Fibroblast of pulmonary artery (primary cell): ENCODE data around the gene GTF2F1.

Experiments used
- DNase-seq: peaks from one replicate; pipeline ENCODE4 v3.0.0-alpha.2; 2010; ENCODE audit warnings: low read depth
- H3K4me3 ChIP-seq: replicated peaks from 2 replicates; pipeline ENCODE4 v1.5.1; 2011; ENCODE audit warnings: low read depth, mild to moderate bottlenecking, control low read depth, low read length, moderate library complexity
- CTCF ChIP-seq: IDR thresholded peaks from 2 replicates; pipeline ENCODE4 v1.5.1; 2011; ENCODE audit warnings: mild to moderate bottlenecking, control low read depth, low read length, inconsistent platforms; ENCODE audit errors: missing control alignments

The GTF2F1 gene

GRCh38 chr19:6416658-6417405 is 23.9 kb upstream of the GTF2F1 start:
- no peak overlapping the region for H3K4me3 ChIP-seq
- no peak for DNase-seq
- no peak for TF ChIP-seq CTCF

GRCh38 chr19:6415591-6416190 is 22.7 kb upstream of the GTF2F1 start:
- TF ChIP-seq CTCF: no peak
- H3K4me3 ChIP-seq: no peak overlapping the region
- no peak for DNase-seq

GRCh38 chr19:6414793-6415590 is 22.0 kb upstream of the GTF2F1 start:
- no peak for DNase-seq
- no peak overlapping the region for H3K4me3 ChIP-seq
- TF ChIP-seq CTCF: no peak

- TF ChIP-seq CTCF: no peak
- DNase-seq: no peak
- H3K4me3 ChIP-seq: no peak overlapping the region
Measured at GRCh38 chr19:6413721-6414643, 21.0 kb upstream of the GTF2F1 start.

GRCh38 chr19:6413291-6413690 is 20.3 kb upstream of the GTF2F1 start:
- TF ChIP-seq CTCF: no peak
- H3K4me3 ChIP-seq: no peak overlapping the region
- no peak for DNase-seq

- TF ChIP-seq CTCF: peak; percentile 57
- H3K4me3 ChIP-seq: no peak overlapping the region
- DNase-seq: peak; percentile 21
Measured at GRCh38 chr19:6412447-6413091, 19.6 kb upstream of the GTF2F1 start.
